GM04503 (cell line): ENCODE data around the gene BDKRB1.
"Not testable (repeated sequence)": the region's sequence is repeated elsewhere in the genome, so short reads cannot be mapped to it uniquely, and the experiment has no call there.

Experiments used
- DNase-seq: peaks from one replicate; pipeline ENCODE4 v3.0.0-alpha.2; 2012; ENCODE audit warnings: low read depth

Gene BDKRB1

GRCh38 chr14:96233661-96234060 lies 22.3 kb upstream of the BDKRB1 start:
- DNase-seq, result no peak

- no peak for DNase-seq
Observed at GRCh38 chr14:96235426-96235825, 20.6 kb upstream of the BDKRB1 start.

GRCh38 chr14:96237641-96238040 lies 18.4 kb upstream of the BDKRB1 start:
- no peak for DNase-seq

GRCh38 chr14:96238676-96239265 lies 17.2 kb upstream of the BDKRB1 start:
- DNase-seq, result no peak

GRCh38 chr14:96239711-96240141 lies 16.3 kb upstream of the BDKRB1 start:
- no peak for DNase-seq

GRCh38 chr14:96240641-96241040 lies 15.4 kb upstream of the BDKRB1 start:
- DNase-seq, result no peak

GRCh38 chr14:96242126-96242525 lies 13.9 kb upstream of the BDKRB1 start:
- no peak for DNase-seq

GRCh38 chr14:96243785-96244184 lies 12.2 kb upstream of the BDKRB1 start:
- no peak for DNase-seq

GRCh38 chr14:96245074-96245473 lies 10.9 kb upstream of the BDKRB1 start:
- DNase-seq, result not testable (repeated sequence)

- DNase-seq, result no peak
Observed at GRCh38 chr14:96245710-96246538, 10.1 kb upstream of the BDKRB1 start.

GRCh38 chr14:96246539-96246847 lies 9.5 kb upstream of the BDKRB1 start:
- DNase-seq, result peak; percentile 98

GRCh38 chr14:96247031-96247430 lies 9.0 kb upstream of the BDKRB1 start:
- DNase-seq, result no peak

GRCh38 chr14:96249029-96249428 lies 7.0 kb upstream of the BDKRB1 start:
- peak; percentile 92 for DNase-seq

- DNase-seq, result no peak
Observed at GRCh38 chr14:96250485-96250884, 5.5 kb upstream of the BDKRB1 start.

- DNase-seq, result no peak
Observed at GRCh38 chr14:96251656-96252155, 4.3 kb upstream of the BDKRB1 start.

GRCh38 chr14:96252323-96252998 lies 3.5 kb upstream of the BDKRB1 start:
- DNase-seq, result no peak

GRCh38 chr14:96252999-96253539 lies 2.9 kb upstream of the BDKRB1 start:
- peak; percentile 77 for DNase-seq

GRCh38 chr14:96254687-96255086 lies 1.3 kb upstream of the BDKRB1 start:
- DNase-seq, result no peak

GRCh38 chr14:96256407-96256806 lies 397 bp downstream of the BDKRB1 start:
- DNase-seq, result peak; percentile 52

GRCh38 chr14:96257056-96257455 lies 1.0 kb downstream of the BDKRB1 start:
- DNase-seq, result no peak

GRCh38 chr14:96257900-96258299 lies 1.9 kb downstream of the BDKRB1 start:
- DNase-seq, result no peak

GRCh38 chr14:96260341-96260821 lies 4.4 kb downstream of the BDKRB1 start:
- DNase-seq, result peak; percentile 81

- no peak for DNase-seq
Observed at GRCh38 chr14:96261053-96261452, 5.0 kb downstream of the BDKRB1 start.
